ENCODE results near the gene ZIC5.
A peak's percentile ranks its signal among the peaks of the same experiment; 100 is the strongest.

The ZIC5 gene

GRCh38 chr13:99975626-99976025 is 4.1 kb upstream of the ZIC5 start:
- DNase-seq: no peak

- DNase-seq: no peak
These were observed 3.5 kb upstream of the ZIC5 start for GRCh38 chr13:99974939-99975561.

- DNase-seq: no peak
These were observed 2.9 kb upstream of the ZIC5 start for GRCh38 chr13:99974296-99974938.

- no peak for DNase-seq
These were observed 2.2 kb upstream of the ZIC5 start for GRCh38 chr13:99973808-99974185.

- DNase-seq: no peak
These were observed 1.7 kb upstream of the ZIC5 start for GRCh38 chr13:99973163-99973807.

GRCh38 chr13:99972190-99972731 is 694 bp upstream of the ZIC5 start:
- no peak for DNase-seq

GRCh38 chr13:99970651-99971575 is 654 bp downstream of the ZIC5 start:
- DNase-seq: no peak

GRCh38 chr13:99969919-99970650 is 1.5 kb downstream of the ZIC5 start:
- DNase-seq: peak; percentile 78

- no peak for DNase-seq
These were observed 2.1 kb downstream of the ZIC5 start for GRCh38 chr13:99969453-99969918.

GRCh38 chr13:99968521-99969452 is 2.8 kb downstream of the ZIC5 start:
- DNase-seq: no peak

- no peak for DNase-seq
These were observed 3.6 kb downstream of the ZIC5 start for GRCh38 chr13:99967869-99968520.

- DNase-seq: no peak
These were observed 4.1 kb downstream of the ZIC5 start for GRCh38 chr13:99967498-99967868.

- no peak for DNase-seq
These were observed 5.3 kb downstream of the ZIC5 start for GRCh38 chr13:99966064-99966805.

GRCh38 chr13:99965329-99966000 is 6.1 kb downstream of the ZIC5 start:
- no peak for DNase-seq

GRCh38 chr13:99963816-99964339 is 7.7 kb downstream of the ZIC5 start:
- DNase-seq: no peak

- DNase-seq: no peak
These were observed 9.3 kb downstream of the ZIC5 start for GRCh38 chr13:99962242-99962641.

GRCh38 chr13:99961636-99962035 is 9.9 kb downstream of the ZIC5 start:
- no peak for DNase-seq

- DNase-seq: no peak
These were observed 10.8 kb downstream of the ZIC5 start for GRCh38 chr13:99960663-99961311.

All from NCI-H226 (cell line).